MM.1S (cell line): ENCODE results near the gene PADI6.

Experiments
- EZH2 ChIP-seq: fragments of 300-600 bp; sonication (generic); optimal IDR thresholded peaks from 2 replicates; pipeline ENCODE3; 2017; ENCODE audit warnings: low read depth, mild to moderate bottlenecking, antibody characterized with exemption, low read length, mixed read lengths
- TF ChIP-seq, protein P1 (sequence below): fragments of 300-600 bp; sonication (generic); IDR thresholded peaks from 2 replicates; pipeline ENCODE4 v1.5.1; 2016; ENCODE audit warnings: antibody characterized with exemption, low read length, mixed read lengths

DNA sequence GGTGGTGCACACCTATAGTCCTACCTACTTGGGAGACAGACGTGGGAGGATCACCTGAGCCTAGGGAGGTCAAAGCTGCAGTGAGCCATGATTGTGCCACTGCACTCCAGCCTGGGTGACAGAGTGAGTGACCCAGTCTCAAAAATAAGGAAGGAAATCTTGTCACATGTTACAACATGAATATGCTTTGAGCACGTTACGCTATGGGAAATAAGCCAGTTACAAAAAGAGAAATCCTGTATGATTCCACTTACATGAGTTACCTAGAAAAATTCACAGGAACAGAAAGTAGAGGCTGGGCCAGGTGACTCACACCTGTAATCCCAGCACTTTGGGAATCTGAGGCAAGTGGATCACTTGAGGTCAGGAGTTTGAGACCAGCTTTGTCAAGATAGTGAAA lies 6.7 kb upstream of the PADI6 start:
- TF ChIP-seq, protein P1, sequence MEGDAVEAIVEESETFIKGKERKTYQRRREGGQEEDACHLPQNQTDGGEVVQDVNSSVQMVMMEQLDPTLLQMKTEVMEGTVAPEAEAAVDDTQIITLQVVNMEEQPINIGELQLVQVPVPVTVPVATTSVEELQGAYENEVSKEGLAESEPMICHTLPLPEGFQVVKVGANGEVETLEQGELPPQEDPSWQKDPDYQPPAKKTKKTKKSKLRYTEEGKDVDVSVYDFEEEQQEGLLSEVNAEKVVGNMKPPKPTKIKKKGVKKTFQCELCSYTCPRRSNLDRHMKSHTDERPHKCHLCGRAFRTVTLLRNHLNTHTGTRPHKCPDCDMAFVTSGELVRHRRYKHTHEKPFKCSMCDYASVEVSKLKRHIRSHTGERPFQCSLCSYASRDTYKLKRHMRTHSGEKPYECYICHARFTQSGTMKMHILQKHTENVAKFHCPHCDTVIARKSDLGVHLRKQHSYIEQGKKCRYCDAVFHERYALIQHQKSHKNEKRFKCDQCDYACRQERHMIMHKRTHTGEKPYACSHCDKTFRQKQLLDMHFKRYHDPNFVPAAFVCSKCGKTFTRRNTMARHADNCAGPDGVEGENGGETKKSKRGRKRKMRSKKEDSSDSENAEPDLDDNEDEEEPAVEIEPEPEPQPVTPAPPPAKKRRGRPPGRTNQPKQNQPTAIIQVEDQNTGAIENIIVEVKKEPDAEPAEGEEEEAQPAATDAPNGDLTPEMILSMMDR, result no peak
- no peak for TF ChIP-seq EZH2
